OCI-LY7 (cell line): Measurements from ENCODE around the gene SFSWAP. TPM values are rescaled to one million over a fixed set of nuclear protein-coding genes. Genes with fewer than 3 reads are reported as not detected.

Experiments
- BruUV-seq: library from RNA; stranded (reverse); fragments of 400-500 nt; replicated peaks from 2 replicates; lab custom pipeline; 2021; lab: Mats Ljungman, UMichigan
- CTCF ChIA-PET: fragments of 300-600 bp; sonication (Branson Sonifier 250); formaldehyde crosslinking; loops from one replicate; lab custom pipeline; 2022; ENCODE audit warnings: antibody characterized with exemption; ENCODE audit not compliant: unreplicated experiment; lab: Charles Lee
- POLR2A ChIA-PET: fragments of 300-600 bp; sonication (Branson Sonifier 250); formaldehyde crosslinking; loops from one replicate; lab custom pipeline; 2022; ENCODE audit warnings: antibody characterized with exemption; lab: Charles Lee
- DNase-seq: peaks from one replicate; pipeline ENCODE4 v3.0.0-alpha.2; 2015; ENCODE audit warnings: low spot score
- H2AFZ ChIP-seq: fragments of 200-600 bp; sonication (generic), shearing (Covaris generic); 2 replicates; pipeline ENCODE4 v1.6.1; 2014; ENCODE audit warnings: mild to moderate bottlenecking, antibody characterized with exemption, low read length, moderate library complexity
- H3K27ac ChIP-seq: fragments of 200-600 bp; sonication (generic); 2 replicates; pipeline ENCODE4 v1.5.1; 2014; ENCODE audit warnings: mixed run types, low read depth, mild to moderate bottlenecking, moderate library complexity, low read length, inconsistent platforms; ENCODE audit not compliant: poor library complexity, severe bottlenecking
- H3K36me3 ChIP-seq: fragments of 200-600 bp; sonication (generic); 2 replicates; pipeline ENCODE4 v1.6.1; 2014; ENCODE audit warnings: mild to moderate bottlenecking, antibody characterized with exemption, low read length, moderate library complexity, mixed read lengths; ENCODE audit not compliant: insufficient read depth
- H3K4me1 ChIP-seq: fragments of 200-600 bp; sonication (generic); 2 replicates; pipeline ENCODE4 v1.5.1; 2014; ENCODE audit warnings: mild to moderate bottlenecking, low read length; ENCODE audit not compliant: insufficient read depth, poor library complexity, severe bottlenecking
- H3K4me2 ChIP-seq: fragments of 200-600 bp; sonication (generic); 2 replicates; pipeline ENCODE4 v1.6.1; 2014; ENCODE audit warnings: mild to moderate bottlenecking, low read length
- H3K4me3 ChIP-seq: fragments of 200-600 bp; sonication (generic); 2 replicates; pipeline ENCODE4 v1.5.1; 2014; ENCODE audit warnings: mild to moderate bottlenecking, low read depth, low read length; ENCODE audit not compliant: poor library complexity, severe bottlenecking
- H3K79me2 ChIP-seq: fragments of 200-600 bp; sonication (generic); 2 replicates; pipeline ENCODE4 v1.6.1; 2016; ENCODE audit warnings: low read depth, mild to moderate bottlenecking, low read length, moderate library complexity, mixed read lengths; ENCODE audit not compliant: insufficient read depth
- H3K9me2 ChIP-seq: fragments of 200-600 bp; sonication (generic); 2 replicates; pipeline ENCODE4 v1.6.1; 2016; ENCODE audit warnings: mild to moderate bottlenecking, low read length, mixed read lengths; ENCODE audit not compliant: insufficient read depth
- H3K9me3 ChIP-seq: fragments of 200-600 bp; sonication (generic); 2 replicates; pipeline ENCODE4 v1.6.1; 2014; ENCODE audit warnings: mild to moderate bottlenecking, mixed run types, low read length, mixed read lengths
- H4K20me1 ChIP-seq: fragments of 200-600 bp; sonication (generic); 2 replicates; pipeline ENCODE4 v1.6.1; 2014; ENCODE audit warnings: mild to moderate bottlenecking, antibody characterized with exemption, low read length, moderate library complexity, mixed read lengths; ENCODE audit not compliant: insufficient read depth
- EZH2phosphoT487 ChIP-seq: fragments of 200-600 bp; sonication (generic); IDR thresholded peaks from 2 replicates; pipeline ENCODE4 v1.6.1; 2018; ENCODE audit warnings: low read depth, borderline replicate concordance, mild to moderate bottlenecking, mixed run types, antibody characterized with exemption, low read length, moderate library complexity, mixed read lengths
- intact Hi-C: fragments of 100-400 bp; cut with micrococcal nuclease; formaldehyde crosslinking; loops from one replicate; pipeline ENCODE4 v1.10.0; 2022; ENCODE audit not compliant: unreplicated experiment
- total RNA-seq, 2 experiments: library from RNA; depleted of rRNA in 1 of 2; stranded (reverse); fragments of >200 nt in 1 of 2; shearing (Covaris generic) in 1 of 2; gene quantifications; 2 replicates each; pipeline ENCODE4 v1.2.3, GENCODE V29; 2014 to 2022
- TF ChIP-seq, protein P1 (sequence below): fragments of 200-600 bp; sonication (generic); conservative IDR thresholded peaks from 2 replicates; pipeline ENCODE4 v1.5.1; 2014; ENCODE audit warnings: mild to moderate bottlenecking, antibody characterized with exemption, low read length, moderate library complexity, mixed read lengths

The SFSWAP gene
- total RNA-seq, 2 experiments from 2014 or later: 54.0 to 87.1 TPM

DNA sequence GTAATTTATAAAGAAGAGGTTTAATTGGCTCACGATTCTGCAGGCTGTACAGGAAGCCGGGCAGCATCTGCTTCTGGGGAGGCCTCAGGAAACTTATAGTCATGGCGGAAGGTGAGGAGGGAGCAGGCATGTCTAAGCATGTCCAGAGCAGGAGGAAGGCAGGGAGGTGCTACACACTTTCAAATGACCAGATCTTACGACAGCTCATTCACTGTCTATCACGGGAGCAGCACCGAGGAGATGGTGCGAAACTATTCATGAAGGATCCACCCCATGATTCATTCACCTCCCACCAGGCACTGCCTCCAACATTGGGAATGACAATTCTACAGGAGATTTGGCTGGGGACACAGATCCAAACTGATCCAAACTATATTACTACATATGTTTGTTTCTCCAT lies 10.0 kb downstream of the SFSWAP start:
- H3K4me2 ChIP-seq: no peak overlapping the region
- peaks cover 32% of the 10 kb centered on the region; the same call in 1 of the 2 replicates for H3K79me2 ChIP-seq

DNA sequence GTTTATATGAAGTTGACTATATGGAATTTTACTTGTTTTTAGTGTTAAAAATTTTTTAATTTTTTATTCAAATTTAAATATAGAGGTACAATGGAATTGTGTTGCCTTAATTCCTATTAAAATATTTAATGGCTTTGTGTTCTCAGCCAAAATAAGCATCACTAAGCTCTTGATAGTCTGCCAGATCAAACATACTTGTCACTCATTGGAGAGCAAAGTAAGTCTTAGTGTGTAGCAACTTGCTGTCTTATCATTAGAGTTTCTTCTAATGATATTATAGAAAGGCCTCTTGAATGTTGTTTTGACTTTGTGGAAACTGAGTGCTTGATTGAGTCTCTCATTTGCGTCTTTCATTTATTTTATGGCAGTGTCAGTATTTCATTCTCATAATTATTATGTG lies 10.7 kb downstream of the SFSWAP start:
- CTCF ChIA-PET: no interaction called here
- intact Hi-C loops: no loop called here
- TF ChIP-seq EZH2phosphoT487: no peak
- TF ChIP-seq, protein P1, sequence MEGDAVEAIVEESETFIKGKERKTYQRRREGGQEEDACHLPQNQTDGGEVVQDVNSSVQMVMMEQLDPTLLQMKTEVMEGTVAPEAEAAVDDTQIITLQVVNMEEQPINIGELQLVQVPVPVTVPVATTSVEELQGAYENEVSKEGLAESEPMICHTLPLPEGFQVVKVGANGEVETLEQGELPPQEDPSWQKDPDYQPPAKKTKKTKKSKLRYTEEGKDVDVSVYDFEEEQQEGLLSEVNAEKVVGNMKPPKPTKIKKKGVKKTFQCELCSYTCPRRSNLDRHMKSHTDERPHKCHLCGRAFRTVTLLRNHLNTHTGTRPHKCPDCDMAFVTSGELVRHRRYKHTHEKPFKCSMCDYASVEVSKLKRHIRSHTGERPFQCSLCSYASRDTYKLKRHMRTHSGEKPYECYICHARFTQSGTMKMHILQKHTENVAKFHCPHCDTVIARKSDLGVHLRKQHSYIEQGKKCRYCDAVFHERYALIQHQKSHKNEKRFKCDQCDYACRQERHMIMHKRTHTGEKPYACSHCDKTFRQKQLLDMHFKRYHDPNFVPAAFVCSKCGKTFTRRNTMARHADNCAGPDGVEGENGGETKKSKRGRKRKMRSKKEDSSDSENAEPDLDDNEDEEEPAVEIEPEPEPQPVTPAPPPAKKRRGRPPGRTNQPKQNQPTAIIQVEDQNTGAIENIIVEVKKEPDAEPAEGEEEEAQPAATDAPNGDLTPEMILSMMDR: no peak
- H3K4me2 ChIP-seq: no peak overlapping the region
- H3K27ac ChIP-seq: no peak overlapping the region
- peaks cover 100% of the 10 kb centered on the region for H3K36me3 ChIP-seq
- H3K4me1 ChIP-seq: no peaks in the 10 kb centered on the region
- H2AFZ ChIP-seq: no peak overlapping the region
- H3K9me3 ChIP-seq: no peaks in the 10 kb centered on the region
- BruUV-seq: no TSS peak
- H3K9me2 ChIP-seq: no peaks in the 10 kb centered on the region
- H4K20me1 ChIP-seq: no peaks in the 10 kb centered on the region
- peaks cover 32% of the 10 kb centered on the region; the same call in 1 of the 2 replicates for H3K79me2 ChIP-seq
- POLR2A ChIA-PET: no interaction called here
- H3K4me3 ChIP-seq: no peak overlapping the region
- DNase-seq: no peak

More for the DNA sequence above, 10.0 kb downstream of the SFSWAP start:
- ChIA-PET POLR2A (no interaction called here), CTCF (no interaction called here)
- Histone ChIP-seq H4K20me1 (no peaks in the 10 kb centered on the region), H2AFZ (no peak overlapping the region), H3K36me3 (peaks cover 100% of the 10 kb centered on the region), H3K9me3 (no peaks in the 10 kb centered on the region), H3K27ac (no peak overlapping the region), H3K4me3 (no peak overlapping the region), H3K9me2 (no peaks in the 10 kb centered on the region), H3K4me1 (no peaks in the 10 kb centered on the region)
- no peak for TF ChIP-seq EZH2phosphoT487
- TF ChIP-seq, protein P1: no peak
- BruUV-seq: no TSS peak
- DNase-seq: no peak
- intact Hi-C loops: no loop called here

DNA sequence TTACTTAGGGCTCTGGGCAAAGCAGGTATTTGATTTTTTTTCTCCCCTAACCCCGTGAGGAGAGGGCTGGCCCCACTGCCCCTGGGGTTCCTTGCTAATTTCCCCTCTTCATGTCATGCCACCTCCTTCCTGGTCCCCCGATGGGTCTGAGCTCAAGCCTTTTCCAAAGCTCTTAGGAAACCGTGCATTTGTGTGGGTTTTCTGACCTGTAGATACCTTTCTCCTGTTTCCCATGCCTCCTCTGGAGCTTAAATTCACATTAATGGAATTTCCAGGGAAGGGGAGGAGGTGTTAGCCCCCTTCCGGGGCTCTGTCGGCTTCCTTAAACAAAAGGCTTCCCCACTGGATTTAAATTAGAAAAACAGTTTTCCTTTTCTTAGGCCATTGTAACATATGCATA lies 12.6 kb downstream of the SFSWAP start:
- H3K27ac ChIP-seq: no peak overlapping the region
- H4K20me1 ChIP-seq: no peaks in the 10 kb centered on the region
- H3K4me1 ChIP-seq: no peaks in the 10 kb centered on the region
- TF ChIP-seq, protein P1: no peak
- no peak for TF ChIP-seq EZH2phosphoT487
- CTCF ChIA-PET: interaction anchor here (0.5 kb wide), 1 partner anchor 300 kb away, joined by 3 read pairs; no protein-coding TSS in a partner anchor
- POLR2A ChIA-PET: no interaction called here
- DNase-seq: no peak
- H3K4me3 ChIP-seq: no peak overlapping the region
- H3K79me2 ChIP-seq: peaks cover 27% of the 10 kb centered on the region; the same call in 1 of the 2 replicates
- H2AFZ ChIP-seq: no peak overlapping the region
- H3K9me2 ChIP-seq: no peaks in the 10 kb centered on the region
- H3K36me3 ChIP-seq: peaks cover 100% of the 10 kb centered on the region
- no TSS peak for BruUV-seq
- H3K4me2 ChIP-seq: no peak overlapping the region
- intact Hi-C loops: no loop called here
- H3K9me3 ChIP-seq: no peaks in the 10 kb centered on the region
